GM10847 (cell line): Measurements from ENCODE around the gene GCFC2.

ENCODE experiments used
- POLR2A ChIP-seq: IDR thresholded peaks from 2 replicates; pipeline ENCODE4 v1.6.1; 2011; ENCODE audit not compliant: insufficient read length; ENCODE audit errors: extremely low read depth

GCFC2 gene

GRCh38 chr2:75646090-75646582 lies 64.6 kb downstream of the GCFC2 start:
- TF ChIP-seq POLR2A: no peak

GRCh38 chr2:75645643-75646042 lies 65.1 kb downstream of the GCFC2 start:
- TF ChIP-seq POLR2A: no peak

- TF ChIP-seq POLR2A: no peak
These were observed 66.7 kb downstream of the GCFC2 start for GRCh38 chr2:75643980-75644379.

- no peak for TF ChIP-seq POLR2A
These were observed 69.1 kb downstream of the GCFC2 start for GRCh38 chr2:75641587-75641986.

GRCh38 chr2:75640621-75641121 lies 70.0 kb downstream of the GCFC2 start:
- no peak for TF ChIP-seq POLR2A

- no peak for TF ChIP-seq POLR2A
These were observed 73.1 kb downstream of the GCFC2 start for GRCh38 chr2:75637568-75637967.

GRCh38 chr2:75634945-75635344 lies 75.8 kb downstream of the GCFC2 start:
- TF ChIP-seq POLR2A: no peak

- TF ChIP-seq POLR2A: no peak
These were observed 77.1 kb downstream of the GCFC2 start for GRCh38 chr2:75633620-75634019.

GRCh38 chr2:75632813-75633212 lies 77.9 kb downstream of the GCFC2 start:
- TF ChIP-seq POLR2A: no peak

- no peak for TF ChIP-seq POLR2A
These were observed 78.5 kb downstream of the GCFC2 start for GRCh38 chr2:75632091-75632701.

GRCh38 chr2:75627902-75628504 lies 82.7 kb downstream of the GCFC2 start:
- TF ChIP-seq POLR2A: no peak

GRCh38 chr2:75622929-75623328 lies 87.8 kb downstream of the GCFC2 start:
- TF ChIP-seq POLR2A: no peak

GRCh38 chr2:75622500-75622899 lies 88.2 kb downstream of the GCFC2 start:
- no peak for TF ChIP-seq POLR2A

- TF ChIP-seq POLR2A: no peak
These were observed 89.5 kb downstream of the GCFC2 start for GRCh38 chr2:75621228-75621627.

- TF ChIP-seq POLR2A: no peak
These were observed 90.6 kb downstream of the GCFC2 start for GRCh38 chr2:75619956-75620740.

- TF ChIP-seq POLR2A: no peak
These were observed 93.8 kb downstream of the GCFC2 start for GRCh38 chr2:75616933-75617332.
